Activated effector memory CD4-positive, alpha-beta T cell treated with Interleukin-2 at 50 U/mL for 16 hours (primary cell): Measurements from ENCODE around the gene MBL2.

ENCODE experiments used
- DNase-seq: peaks from one replicate; pipeline ENCODE4 v3.0.0-alpha.2; 2020

MBL2 gene

DNA sequence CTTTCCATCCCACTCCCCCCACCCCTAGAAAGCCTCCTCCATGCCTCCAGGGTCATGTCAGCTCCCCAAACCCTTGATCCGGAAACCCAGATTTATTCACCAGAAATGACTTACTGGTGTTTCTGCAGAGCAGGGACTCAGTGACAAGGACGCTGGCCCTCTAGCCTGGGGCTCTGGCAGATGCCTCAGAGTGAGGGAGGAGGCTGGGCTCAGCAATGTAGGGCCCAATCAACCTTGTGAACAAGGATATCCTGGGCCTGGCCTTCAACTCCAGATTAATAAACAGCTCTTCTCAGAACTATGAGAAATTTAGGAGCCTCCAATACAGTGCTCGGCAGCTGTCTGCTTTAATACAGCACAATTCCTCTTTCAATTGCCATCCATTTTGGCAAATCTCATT lies at the start of gene MBL2:
TSS of gene MBL2 (minus strand) at position 162 of the 400 bp plus-strand sequence. CDS start 1,149 bp downstream, outside the sequence.
- DNase-seq, result no peak

DNA sequence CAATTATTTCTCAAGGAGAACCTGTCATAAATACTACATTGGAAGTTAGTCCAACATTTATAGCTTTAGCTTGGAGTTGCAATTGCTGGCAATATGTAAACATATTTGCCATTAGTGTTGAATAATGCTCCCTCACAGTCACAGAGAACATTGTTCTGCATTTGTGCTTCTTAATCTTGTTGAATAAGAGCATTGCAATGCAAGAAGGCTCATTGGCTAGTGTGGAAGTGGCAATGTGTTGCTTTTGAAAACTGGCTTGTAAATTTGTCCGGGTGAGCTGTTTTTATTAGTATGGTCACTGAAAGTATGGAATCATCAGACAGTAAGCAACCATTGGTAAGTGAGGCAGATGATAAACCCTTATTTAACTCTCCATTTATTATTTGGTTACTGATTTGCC lies 47.7 kb upstream of the MBL2 start:
- no peak for DNase-seq

DNA sequence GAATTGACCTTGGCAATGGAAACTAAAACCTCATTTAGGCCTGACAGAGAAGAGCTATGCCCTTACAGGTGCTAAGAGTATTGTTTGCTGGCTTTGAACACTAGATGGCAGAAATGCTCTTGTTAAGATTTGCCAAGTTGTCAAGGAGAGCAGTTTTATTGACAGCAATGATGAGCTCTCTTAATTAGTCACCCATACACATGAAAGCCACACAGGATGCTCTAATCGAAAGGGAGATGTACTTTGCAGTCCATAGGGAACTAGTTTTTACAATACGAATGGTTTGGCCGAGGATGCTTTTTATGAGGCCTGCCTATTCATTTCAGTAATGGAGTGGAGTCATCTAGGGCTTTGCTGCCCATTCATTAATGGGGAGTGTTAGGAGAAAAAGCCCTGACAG lies 45.4 kb upstream of the MBL2 start:
- no peak for DNase-seq

DNA sequence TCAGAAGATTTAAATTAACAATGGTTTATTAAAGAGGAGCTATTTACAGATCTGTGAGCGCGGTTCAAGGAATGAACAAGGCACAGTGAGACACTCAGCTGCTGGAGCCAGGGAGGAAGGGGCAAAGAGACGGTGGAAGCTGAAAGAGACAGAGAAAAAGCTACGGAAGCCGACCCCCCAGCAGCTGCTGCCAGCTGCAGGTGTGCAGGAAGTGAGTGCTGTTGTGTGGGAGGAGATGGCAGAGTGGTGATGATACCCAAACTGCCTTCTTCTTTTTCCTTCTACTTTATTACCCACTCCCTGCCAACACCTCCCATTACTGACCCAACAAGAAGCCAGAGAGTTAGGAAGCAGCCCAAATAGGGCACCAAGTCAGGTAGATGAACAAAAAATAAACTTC lies 41.9 kb upstream of the MBL2 start:
- DNase-seq, result no peak

DNA sequence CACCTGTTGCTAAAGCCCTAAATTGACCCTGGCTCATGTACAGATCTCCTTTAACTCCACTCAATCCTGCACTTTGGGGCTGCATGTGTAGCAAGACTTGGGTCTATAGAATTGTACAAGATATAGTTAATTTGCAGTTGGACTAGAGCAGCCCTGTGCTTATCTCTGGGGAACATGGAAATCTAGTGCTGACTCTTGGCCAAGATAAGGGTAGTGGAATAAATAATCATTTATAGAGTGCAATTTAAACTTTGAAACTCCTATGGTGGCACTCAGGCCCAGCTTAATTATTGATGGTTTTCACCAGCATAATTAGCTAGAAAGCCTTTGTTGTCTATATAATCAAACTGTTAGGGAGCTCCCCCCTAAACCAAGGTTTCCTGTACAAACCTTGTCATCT lies 39.2 kb upstream of the MBL2 start:
- DNase-seq, result no peak

DNA sequence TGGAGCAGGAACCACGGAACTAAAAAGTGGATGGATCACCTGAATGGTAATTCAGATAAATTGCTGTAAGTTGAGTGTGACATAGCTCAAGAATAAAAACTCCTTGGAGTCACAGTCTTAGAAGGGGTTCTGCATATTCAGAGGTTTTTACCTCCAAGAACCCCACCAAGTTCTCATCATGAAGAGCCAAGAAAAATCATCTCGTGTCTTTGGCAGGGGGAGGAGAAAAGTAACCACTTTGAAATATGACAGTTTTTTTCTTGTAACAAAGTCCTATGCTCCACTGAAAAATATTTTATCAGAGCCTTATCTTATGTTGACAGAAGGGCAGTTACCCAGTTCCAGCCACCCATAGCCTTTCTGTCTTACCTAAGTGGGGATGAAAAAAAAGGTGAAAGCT lies 38.2 kb upstream of the MBL2 start:
- no peak for DNase-seq

DNA sequence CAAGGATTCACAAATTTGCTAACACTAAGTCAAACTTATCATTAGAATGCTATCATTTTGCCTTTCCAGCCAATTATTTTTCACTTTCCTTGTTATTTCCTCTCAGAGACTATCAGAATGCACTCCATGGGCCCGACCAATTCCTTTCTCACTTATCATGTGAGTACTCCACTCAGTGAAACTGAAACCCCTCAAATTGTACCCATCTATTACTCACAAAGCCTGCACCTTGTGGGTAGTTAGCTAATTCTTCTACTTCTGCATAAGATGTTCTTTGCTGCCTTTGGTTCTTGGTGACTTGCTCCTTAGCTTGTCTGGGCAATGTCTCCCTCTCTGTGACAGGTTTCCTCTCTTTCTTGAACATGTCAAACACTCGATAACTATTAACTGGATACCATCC lies 35.2 kb upstream of the MBL2 start:
- no peak for DNase-seq

DNA sequence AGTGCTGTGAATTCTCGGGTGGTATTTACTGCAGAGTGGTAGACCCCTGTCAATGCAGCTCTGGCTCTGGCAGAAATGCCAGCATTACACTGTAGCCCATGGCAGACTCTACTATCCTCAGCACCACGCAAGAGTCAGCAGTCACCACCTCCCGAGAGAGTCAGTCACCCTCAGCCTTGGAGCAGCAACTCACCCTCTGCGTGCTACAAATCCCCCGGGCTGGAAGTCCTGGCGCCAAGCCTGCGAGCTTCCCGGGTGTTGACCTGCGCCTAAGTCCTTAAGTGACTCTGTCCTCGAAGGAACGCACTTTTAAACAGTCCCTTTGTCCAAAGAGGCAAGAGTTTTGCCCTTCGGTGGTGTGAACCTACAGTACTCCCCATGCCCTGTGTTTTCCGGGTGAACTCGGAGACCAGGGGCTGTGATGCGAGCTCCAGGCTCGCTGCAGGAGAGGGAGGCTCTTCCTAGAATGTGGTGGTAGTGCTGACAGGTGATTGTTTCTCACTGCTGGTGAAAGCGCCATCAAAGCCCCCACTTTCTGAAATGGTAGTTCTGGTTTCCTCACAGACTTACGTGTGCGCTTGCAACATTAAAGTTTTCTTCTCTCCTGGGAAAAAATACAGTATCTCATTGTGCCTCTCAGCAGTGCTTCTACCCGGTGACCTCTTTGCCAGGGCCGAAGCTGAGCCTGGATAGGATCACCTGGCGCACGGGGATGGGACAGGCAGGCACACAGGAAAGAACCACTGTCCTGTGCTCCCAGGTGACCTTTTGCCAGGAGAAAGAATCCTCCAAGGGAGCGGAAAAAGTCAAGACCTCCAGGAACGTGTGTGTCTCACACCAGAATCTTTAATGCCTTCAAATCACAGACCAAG lies 33.1 kb upstream of the MBL2 start:
- DNase-seq, result no peak

DNA sequence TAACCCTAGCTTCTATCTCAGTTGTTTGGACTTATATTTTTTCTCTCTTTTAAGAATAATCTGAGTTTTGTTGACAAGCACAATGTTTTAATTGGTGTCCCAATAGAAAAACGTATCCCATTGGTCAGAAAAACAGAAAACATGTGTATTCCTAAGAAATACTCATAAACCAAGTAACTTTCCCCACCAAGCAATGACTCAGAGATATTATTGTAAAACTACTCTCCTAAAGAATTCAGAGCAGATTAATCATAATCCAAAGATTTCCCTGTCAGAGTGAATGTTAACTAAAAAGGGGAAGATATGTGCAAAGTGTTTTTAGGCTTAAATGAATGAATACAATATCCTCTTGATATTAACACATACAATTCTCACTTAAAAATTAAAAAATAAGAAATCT lies 29.4 kb upstream of the MBL2 start:
- no peak for DNase-seq

DNA sequence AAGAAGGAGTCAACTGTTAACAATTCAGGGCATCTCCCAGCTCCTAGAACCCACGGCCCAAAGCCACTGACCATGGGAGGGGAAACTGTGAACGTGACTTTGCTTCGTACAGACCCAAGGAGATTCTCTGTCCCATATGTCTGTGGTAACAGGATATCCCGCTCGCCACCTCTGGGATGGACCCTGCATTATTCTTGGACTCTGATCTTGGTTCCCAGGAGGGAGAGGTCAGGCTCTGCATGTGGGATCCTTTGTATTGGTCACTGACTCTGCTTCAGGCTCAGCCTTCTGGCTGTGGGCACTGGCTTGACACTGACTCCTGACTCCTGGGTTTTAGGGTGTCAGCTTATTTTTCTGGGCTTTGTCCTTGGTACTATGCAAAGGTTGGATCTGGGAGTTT lies 13.5 kb upstream of the MBL2 start:
- DNase-seq, result no peak

DNA sequence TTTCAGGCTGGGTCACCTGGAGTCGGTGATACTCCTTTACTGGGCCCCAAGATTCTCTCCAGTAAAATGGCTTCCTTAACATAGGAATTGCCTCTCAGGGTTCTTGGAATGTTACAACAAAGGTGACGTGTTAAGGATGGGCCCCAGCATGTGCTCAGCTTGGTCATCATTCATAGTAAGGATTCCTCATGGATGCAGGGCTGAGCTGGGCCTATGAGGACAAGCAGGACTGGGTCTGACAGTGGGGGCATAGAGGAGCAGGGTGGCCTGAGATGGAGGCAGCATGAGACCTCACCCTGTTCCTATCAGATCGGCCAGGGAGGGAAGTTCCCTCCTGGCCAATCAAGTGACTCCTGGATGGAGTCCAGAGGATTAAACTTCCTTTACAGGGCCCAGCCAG lies 12.8 kb upstream of the MBL2 start:
- no peak for DNase-seq

DNA sequence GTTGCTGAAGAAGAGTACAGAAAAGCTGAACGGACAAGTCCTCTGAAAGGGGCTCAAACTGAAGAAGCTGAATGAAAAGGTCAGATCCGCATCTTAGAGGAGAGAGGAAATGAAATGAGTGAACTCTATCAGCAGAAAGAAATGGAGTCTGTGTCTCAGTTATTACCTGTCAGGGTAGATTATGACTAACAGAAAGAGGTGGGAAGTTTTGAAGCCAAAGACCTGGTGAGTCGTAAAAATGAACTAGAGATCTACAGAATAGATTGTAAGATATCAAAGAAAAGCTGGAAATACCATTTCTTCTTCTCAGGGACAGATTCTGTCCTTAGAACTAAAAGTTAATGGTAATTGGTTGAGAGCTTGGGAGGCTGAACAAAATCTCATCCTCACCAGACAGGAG lies 11.1 kb upstream of the MBL2 start:
- DNase-seq, result no peak

DNA sequence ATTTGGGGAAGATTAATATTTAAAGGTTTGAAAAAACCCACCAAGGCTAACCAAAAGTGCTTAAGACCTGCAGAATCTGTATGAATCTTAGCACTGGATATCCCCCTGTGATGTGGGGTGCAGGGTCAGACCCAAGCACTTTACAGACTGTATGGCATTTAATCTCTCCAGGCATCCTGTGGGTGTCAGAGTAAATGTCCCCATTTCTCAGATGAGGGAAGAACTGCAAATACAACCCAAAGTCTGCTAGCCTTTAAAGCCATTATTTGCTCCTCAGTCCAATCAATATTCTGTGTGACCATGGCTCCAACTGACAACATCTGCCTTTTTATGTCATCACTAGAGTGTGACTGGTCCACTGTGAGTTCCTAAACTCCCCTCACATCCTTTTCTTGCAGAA lies 10.0 kb upstream of the MBL2 start:
- no peak for DNase-seq

DNA sequence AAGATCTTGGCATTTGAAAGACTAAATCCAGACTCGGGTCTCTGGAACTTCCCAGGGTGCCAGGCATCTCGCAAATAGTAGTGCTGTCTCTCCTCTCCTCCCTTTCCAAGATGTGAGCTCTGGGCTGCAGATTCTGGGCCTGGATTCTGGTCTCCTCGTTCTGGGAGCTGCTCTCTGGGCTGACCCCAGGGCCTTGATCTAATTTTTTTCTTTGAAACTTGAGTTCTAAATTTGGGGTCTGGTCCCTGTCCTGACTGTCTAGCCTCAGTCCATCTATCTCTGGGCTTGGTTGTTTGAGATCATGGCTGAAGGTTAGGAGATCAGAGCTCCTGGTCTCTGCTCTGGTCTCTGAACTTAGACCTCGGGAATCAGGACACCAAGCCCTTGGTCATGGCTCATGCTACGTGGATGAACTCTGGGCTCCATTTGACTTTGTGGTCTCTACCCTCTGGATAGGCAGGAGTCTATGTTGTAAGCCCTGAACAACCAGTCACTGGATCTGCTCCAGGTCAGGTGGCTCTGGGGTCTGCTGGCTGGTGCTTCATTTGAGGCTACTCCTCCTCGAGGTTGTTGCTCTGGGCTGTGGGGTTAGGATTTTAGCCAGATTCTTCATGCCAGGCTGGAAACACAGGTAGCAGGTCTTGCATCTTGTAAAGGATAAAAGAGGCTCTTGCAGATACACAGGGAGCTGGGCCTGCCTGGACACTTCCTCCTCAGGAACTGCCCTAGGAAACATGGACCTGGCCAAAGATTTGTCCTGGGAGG lies 8.0 kb upstream of the MBL2 start:
- DNase-seq, result no peak

DNA sequence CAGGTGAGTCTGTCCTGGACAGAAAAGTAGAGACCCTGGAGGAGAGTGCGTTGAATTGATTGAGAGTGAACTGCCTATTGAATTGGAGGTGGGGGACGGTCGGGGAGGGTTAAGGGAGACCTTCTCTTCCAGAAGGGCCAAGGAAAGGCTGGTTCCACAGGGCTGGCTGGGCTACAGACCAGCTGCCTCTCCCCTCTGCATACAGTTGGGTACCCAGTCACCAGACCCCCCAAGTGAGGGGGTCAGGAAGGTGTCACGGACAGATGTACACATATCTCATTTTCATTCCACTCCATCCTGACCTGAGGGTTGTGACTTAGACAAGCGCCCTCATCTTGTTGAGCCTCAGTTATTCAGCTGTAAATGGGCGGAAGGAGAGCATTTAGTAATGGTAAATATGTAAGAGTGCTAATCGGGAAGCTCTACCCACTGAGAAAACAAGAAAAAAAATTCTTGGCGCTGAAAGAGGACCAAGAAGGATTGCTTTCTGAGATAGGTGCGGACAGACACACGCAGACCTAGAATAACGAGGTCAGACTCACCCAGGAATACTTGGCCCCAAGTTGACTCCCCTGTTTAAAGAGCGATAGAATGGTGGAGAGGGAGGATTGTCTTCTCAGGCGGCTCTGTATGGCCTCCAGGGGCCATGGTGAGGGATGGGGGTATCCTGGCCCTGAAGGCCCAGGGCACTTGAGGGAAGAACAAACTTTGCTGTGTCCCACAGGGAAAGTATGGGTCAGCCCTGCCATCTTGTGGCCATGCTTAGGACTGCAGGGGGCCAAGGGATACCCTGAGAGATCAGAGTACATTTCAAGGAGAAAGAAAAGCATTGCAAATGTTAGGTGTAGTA lies 7.2 kb upstream of the MBL2 start:
- no peak for DNase-seq

DNA sequence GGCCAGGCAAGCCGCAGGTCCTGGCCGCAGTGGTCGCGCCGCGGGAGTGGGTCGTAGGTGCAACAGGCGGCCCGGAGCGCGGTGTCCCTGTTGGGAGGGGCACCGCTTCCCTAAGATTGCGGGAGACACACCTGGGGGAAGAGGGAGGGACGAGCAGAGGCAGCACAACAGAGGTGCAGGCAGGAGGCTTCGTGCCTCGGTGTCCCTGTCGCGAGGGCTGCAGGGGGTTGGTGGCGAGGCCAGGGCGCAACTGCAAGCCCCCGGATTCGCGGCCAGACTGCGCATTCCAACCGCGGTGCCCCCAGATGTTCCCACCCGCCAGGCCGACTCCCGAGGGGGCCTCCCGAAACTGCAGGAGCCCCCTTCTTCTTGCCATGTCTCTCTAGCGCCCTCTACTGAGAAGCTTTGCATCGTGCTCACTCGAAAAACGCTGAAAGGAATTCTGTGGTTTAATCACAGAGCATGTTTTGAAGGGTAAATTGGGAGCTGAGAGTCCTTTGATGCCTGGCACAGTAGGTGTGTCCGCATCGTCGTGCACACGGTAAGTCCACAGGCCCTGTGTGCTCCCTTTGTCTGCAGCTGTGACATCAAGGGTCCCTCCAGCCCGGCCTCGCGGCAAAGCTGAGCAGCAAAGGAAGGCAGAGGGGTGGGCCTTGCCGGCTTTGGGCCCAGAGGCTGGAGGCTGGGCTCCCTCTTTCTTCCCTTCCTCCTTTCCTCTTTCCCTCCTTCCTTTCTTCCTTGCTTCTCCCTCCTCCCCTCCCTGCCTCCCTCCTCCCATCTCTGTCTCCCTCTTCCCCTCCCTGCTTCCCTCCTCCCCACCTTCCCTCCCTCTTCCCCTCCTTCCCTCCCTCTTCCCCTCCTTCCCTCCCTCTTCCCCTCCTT lies 6.2 kb upstream of the MBL2 start:
- no peak for DNase-seq

DNA sequence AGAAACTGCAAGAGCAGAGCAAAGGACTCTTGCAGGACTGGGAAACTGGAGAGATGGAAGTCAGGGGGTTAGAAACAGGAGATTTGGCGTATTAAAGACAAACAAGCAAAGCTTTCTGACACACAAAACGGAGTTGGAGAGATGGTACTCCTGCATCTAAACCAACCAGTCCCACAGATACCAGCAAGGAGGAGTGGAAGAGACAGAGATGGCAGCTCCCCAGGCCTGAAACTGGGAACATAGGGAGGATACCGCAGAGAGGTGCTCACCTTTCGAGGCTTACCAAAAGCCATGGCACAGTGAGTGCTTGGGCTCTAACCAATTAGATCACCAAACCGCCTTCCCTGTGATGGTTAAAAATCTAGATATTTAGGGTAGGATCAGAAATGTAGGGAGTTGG lies 4.8 kb upstream of the MBL2 start:
- no peak for DNase-seq

DNA sequence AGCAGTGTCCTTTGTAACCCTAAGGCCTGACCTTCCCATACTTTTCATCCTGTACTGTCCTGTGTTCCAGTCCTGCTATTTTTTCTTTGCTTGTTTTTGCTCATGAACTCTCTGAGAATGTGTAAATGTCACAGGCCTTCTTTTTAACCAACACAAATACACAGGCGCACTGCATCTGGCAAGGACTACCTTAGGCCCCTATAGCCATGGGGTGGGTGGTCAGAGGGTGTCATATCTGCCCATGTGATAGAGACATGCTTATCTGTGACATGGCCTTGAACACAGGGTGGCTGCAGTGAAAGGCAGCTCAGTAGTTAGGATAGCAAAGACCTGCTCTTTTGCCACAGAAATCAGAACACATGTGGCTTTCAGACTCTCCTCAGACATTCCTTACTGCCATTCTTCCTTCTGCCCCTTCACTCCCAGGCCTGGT lies 3.9 kb upstream of the MBL2 start:
- no peak for DNase-seq

DNA sequence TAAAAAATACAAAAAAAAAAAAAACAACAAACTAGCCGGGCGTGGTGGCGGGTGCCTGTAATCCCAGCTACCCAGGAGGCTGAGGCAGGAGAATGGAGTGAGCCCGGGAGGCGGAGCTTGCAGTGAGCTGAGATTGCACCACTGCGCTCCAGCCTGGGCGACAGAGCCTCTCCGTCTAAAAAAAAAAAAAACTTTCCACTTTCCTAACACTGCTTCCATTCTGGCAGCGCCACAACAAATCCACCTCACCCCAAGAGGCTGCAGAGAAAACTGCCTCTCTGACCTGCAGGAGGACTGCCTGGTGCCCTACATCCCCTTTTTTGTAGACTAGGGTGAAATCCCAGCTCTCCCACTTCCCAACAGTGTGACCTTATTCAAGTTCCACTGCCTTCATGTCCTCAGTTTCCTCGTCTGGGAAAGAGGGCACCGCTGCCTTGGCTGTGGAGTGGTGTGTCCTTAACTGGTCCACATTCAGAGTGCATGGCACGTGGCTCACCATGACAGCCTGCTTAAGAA lies 2.6 kb upstream of the MBL2 start:
- no peak for DNase-seq

DNA sequence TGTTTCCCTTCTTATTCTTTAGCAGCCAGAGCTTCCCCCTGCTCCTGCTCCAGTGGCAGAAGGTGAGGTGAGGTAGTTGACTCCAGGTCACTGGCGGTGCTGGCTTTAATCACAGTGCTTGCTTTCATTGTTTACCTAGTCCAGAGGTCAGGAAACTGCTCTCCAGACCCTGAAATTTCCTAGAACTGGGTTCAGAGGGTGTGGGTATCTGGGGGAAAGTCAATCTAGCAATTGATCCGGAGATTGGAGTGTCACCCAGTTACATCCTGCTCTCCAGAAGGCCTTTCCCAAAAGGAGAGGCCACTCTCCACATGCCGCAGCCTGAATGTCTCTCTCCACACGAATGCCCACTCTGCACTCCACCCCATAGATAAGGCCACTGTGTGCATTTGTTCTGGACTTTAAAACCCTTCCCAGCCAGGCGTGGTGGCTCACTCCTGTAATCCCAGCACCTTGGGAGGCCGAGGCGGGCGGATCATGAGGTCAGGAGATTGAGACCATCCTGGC lies 2.1 kb upstream of the MBL2 start:
- no peak for DNase-seq

DNA sequence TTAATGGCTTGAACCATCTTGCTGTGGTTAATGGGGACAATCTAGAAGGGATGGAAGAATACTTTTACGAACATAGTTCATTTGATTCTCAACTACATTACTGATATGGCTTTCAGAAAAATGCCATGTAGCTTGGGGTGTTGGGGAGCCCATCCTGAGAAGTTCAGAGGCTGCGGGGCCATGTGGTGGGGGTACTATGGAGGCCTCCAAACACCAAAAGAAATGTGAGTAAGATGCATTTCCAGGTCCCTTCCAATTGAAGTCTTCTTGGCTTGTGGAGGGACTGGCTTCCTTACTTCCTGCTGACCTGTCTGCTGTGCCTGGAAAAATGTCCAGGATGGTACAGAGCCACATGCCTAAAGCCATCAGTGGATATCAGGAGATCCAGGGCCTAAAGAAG lies 1.6 kb upstream of the MBL2 start:
- DNase-seq, result no peak
